SK-N-SH treated with all-trans-retinoic acid at 6 μM for 48 hours (cell line): ENCODE results near the gene BCKDHA.

Source experiments
- CSDC2 ChIP-seq: fragments of 250-450 bp; sonication (Bioruptor Pico); IDR thresholded peaks from 2 replicates; pipeline ENCODE4 v1.5.0; 2020; ENCODE audit warnings: mild to moderate bottlenecking, moderate library complexity
- ESRRG ChIP-seq: fragments of 250-450 bp; sonication (Bioruptor Pico); IDR thresholded peaks from 2 replicates; pipeline ENCODE4 v1.6.1; 2021; ENCODE audit warnings: mild to moderate bottlenecking
- ISL1 ChIP-seq: fragments of 250-450 bp; sonication (Bioruptor Pico); IDR thresholded peaks from 2 replicates; pipeline ENCODE4 v2.1.2; 2022; ENCODE audit warnings: mild to moderate bottlenecking, moderate library complexity
- TOX ChIP-seq: fragments of 250-450 bp; sonication (Bioruptor Pico); IDR thresholded peaks from 2 replicates; pipeline ENCODE4 v1.8.0; 2021; ENCODE audit warnings: mild to moderate bottlenecking, moderate library complexity, borderline replicate concordance
- ZC3H10 ChIP-seq: fragments of 250-450 bp; sonication (Bioruptor Pico); IDR thresholded peaks from 2 replicates; pipeline ENCODE4 v1.5.1; 2021; ENCODE audit warnings: mild to moderate bottlenecking, moderate library complexity
- ZFP3 ChIP-seq: fragments of 250-450 bp; sonication (Bioruptor Pico); IDR thresholded peaks from 2 replicates; pipeline ENCODE4 v1.5.0; 2020; ENCODE audit warnings: mild to moderate bottlenecking, moderate library complexity
- ZFP30 ChIP-seq: fragments of 450-650 bp; formaldehyde crosslinking; IDR thresholded peaks from 2 replicates; pipeline ENCODE4 v1.5.0; 2022; ENCODE audit warnings: mild to moderate bottlenecking, moderate library complexity
- TF ChIP-seq, protein P1 (sequence below): fragments of 250-450 bp; sonication (Bioruptor Pico); IDR thresholded peaks from 2 replicates; pipeline ENCODE4 v1.8.0; 2020; ENCODE audit warnings: mild to moderate bottlenecking, moderate library complexity, borderline replicate concordance
- TF ChIP-seq, protein P2 (sequence below): fragments of 250-450 bp; sonication (Bioruptor Pico); IDR thresholded peaks from 2 replicates; pipeline ENCODE4 v1.5.1; 2020; ENCODE audit warnings: low read depth, mild to moderate bottlenecking, moderate library complexity

GRCh38 chr19:41410336-41411054, 12.9 kb downstream of the BCKDHA start:
- TF ChIP-seq, protein P1, sequence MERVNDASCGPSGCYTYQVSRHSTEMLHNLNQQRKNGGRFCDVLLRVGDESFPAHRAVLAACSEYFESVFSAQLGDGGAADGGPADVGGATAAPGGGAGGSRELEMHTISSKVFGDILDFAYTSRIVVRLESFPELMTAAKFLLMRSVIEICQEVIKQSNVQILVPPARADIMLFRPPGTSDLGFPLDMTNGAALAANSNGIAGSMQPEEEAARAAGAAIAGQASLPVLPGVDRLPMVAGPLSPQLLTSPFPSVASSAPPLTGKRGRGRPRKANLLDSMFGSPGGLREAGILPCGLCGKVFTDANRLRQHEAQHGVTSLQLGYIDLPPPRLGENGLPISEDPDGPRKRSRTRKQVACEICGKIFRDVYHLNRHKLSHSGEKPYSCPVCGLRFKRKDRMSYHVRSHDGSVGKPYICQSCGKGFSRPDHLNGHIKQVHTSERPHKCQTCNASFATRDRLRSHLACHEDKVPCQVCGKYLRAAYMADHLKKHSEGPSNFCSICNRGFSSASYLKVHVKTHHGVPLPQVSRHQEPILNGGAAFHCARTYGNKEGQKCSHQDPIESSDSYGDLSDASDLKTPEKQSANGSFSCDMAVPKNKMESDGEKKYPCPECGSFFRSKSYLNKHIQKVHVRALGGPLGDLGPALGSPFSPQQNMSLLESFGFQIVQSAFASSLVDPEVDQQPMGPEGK: no peak
- no peak for TF ChIP-seq ZC3H10 (CRISPR knock-in tag)
- no peak for TF ChIP-seq ISL1
- TF ChIP-seq ESRRG (CRISPR knock-in tag): no peak
- TF ChIP-seq, protein P2, sequence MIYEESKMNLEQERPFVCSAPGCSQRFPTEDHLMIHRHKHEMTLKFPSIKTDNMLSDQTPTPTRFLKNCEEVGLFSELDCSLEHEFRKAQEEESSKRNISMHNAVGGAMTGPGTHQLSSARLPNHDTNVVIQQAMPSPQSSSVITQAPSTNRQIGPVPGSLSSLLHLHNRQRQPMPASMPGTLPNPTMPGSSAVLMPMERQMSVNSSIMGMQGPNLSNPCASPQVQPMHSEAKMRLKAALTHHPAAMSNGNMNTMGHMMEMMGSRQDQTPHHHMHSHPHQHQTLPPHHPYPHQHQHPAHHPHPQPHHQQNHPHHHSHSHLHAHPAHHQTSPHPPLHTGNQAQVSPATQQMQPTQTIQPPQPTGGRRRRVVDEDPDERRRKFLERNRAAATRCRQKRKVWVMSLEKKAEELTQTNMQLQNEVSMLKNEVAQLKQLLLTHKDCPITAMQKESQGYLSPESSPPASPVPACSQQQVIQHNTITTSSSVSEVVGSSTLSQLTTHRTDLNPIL (CRISPR knock-in tag): no peak
- TF ChIP-seq CSDC2: no peak
- no peak for TF ChIP-seq ZFP30 (CRISPR knock-in tag)
- no peak for TF ChIP-seq TOX (CRISPR knock-in tag)
- TF ChIP-seq ZFP3 (CRISPR knock-in tag): no peak
